Mesothelial cell of epicardium (in vitro differentiated cells): ENCODE results near the gene NAALADL2. TPM values are rescaled to one million over a fixed set of nuclear protein-coding genes. Genes with fewer than 3 reads are reported as not detected.

Source experiments
- DNase-seq, 2 experiments: peaks; one replicate each; pipeline ENCODE4 v3.0.0; 2021; ENCODE audit warnings: low spot score in 2 of 2; ENCODE audit not compliant: unreplicated experiment in 2 of 2
- H3K27ac Mint-ChIP-seq: 2 replicates; pipeline ENCODE4 v1.8.0; 2021; ENCODE audit warnings: mixed read lengths
- H3K27me3 Mint-ChIP-seq: 2 replicates; pipeline ENCODE4 v1.8.0; 2021; ENCODE audit warnings: low read depth, mixed read lengths
- H3K36me3 Mint-ChIP-seq: 2 replicates; pipeline ENCODE4 v1.8.0; 2021; ENCODE audit warnings: mixed read lengths
- H3K4me1 Mint-ChIP-seq: 2 replicates; pipeline ENCODE4 v1.8.0; 2021; ENCODE audit warnings: mixed read lengths
- H3K4me3 Mint-ChIP-seq: 2 replicates; pipeline ENCODE4 v1.8.0; 2021; ENCODE audit warnings: mild to moderate bottlenecking, moderate library complexity, mixed read lengths
- H3K9me3 Mint-ChIP-seq: 2 replicates; pipeline ENCODE4 v1.8.0; 2021; ENCODE audit warnings: mixed read lengths
- total RNA-seq: library from RNA; stranded (reverse); gene quantifications from 3 replicates; pipeline ENCODE4 v1.2.1, GENCODE V29; 2021
- TF ChIP-seq, protein P1 (sequence below): fragments of 200-600 bp; sonication (generic); IDR thresholded peaks from one replicate; pipeline ENCODE4 v1.5.0; 2021; ENCODE audit warnings: antibody characterized with exemption; ENCODE audit not compliant: unreplicated experiment

The NAALADL2 gene
- total RNA-seq, 1 donor from 2014 or later = 27.9 TPM

DNA sequence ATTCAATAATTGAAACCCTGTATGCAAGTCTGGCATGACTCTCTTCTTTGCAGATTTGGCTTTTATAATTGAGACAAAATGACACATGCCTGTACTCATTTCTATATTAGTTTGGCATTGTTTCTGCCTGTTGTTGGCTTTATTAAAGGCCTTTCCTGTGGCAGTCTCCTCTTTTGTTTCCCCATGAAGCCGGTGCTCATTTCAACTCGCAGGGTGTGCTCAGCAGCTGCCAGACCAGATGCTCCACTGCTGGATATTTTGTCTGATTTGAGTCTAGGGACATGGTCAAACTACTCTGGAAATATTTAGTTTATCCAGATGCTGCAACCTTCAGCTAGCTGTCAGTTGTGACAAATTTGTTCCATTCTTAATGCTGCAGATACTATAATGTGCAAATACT is 445.3 kb downstream of the NAALADL2 start:
- Mint-ChIP-seq H3K36me3 (peaks cover 14% of the 10 kb centered on the region), H3K4me1 (peaks cover 9% of the 10 kb centered on the region), H3K27me3 (no peaks in the 10 kb centered on the region), H3K9me3 (peaks cover 15% of the 10 kb centered on the region), H3K27ac (no peak overlapping the region), H3K4me3 (no peak overlapping the region)
- TF ChIP-seq, protein P1, sequence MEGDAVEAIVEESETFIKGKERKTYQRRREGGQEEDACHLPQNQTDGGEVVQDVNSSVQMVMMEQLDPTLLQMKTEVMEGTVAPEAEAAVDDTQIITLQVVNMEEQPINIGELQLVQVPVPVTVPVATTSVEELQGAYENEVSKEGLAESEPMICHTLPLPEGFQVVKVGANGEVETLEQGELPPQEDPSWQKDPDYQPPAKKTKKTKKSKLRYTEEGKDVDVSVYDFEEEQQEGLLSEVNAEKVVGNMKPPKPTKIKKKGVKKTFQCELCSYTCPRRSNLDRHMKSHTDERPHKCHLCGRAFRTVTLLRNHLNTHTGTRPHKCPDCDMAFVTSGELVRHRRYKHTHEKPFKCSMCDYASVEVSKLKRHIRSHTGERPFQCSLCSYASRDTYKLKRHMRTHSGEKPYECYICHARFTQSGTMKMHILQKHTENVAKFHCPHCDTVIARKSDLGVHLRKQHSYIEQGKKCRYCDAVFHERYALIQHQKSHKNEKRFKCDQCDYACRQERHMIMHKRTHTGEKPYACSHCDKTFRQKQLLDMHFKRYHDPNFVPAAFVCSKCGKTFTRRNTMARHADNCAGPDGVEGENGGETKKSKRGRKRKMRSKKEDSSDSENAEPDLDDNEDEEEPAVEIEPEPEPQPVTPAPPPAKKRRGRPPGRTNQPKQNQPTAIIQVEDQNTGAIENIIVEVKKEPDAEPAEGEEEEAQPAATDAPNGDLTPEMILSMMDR = no peak
- no peak for DNase-seq

GRCh38 chr3:175307642-175308041 is 448.5 kb downstream of the NAALADL2 start:
- H3K4me1 Mint-ChIP-seq = peaks cover 18% of the 10 kb centered on the region
- no peaks in the 10 kb centered on the region for H3K27me3 Mint-ChIP-seq
- H3K27ac Mint-ChIP-seq = no peak overlapping the region
- no peaks in the 10 kb centered on the region for H3K36me3 Mint-ChIP-seq
- no peaks in the 10 kb centered on the region for H3K9me3 Mint-ChIP-seq
- TF ChIP-seq, protein P1 = no peak
- no peak for DNase-seq
- H3K4me3 Mint-ChIP-seq = no peak overlapping the region

DNA sequence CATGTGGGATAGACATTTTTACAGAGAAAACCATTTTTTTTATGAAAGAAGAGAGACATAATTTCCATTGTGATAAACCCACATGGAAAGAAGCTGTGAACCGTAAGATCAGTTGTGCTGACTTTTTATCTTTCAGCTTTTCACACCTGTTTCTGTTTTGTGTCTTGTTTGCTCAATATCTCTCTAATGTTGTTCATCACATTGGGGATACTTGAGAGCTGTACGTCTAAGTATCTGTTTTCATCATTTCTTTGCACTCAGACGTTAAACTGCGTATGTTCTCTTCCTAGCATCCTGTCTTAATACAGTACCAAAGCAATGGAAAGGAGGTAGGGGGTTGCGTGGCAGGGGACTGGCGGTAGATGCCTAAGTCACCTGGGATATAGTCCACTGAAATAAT is 449.0 kb downstream of the NAALADL2 start:
- Mint-ChIP-seq H3K27me3 (no peaks in the 10 kb centered on the region), H3K9me3 (no peaks in the 10 kb centered on the region), H3K36me3 (no peaks in the 10 kb centered on the region), H3K4me3 (no peak overlapping the region), H3K4me1 (peaks cover 22% of the 10 kb centered on the region), H3K27ac (no peak overlapping the region)
- DNase-seq = no peak
- TF ChIP-seq, protein P1 = no peak

GRCh38 chr3:175310046-175310445 is 450.9 kb downstream of the NAALADL2 start:
- peaks cover 13% of the 10 kb centered on the region for H3K4me1 Mint-ChIP-seq

DNA sequence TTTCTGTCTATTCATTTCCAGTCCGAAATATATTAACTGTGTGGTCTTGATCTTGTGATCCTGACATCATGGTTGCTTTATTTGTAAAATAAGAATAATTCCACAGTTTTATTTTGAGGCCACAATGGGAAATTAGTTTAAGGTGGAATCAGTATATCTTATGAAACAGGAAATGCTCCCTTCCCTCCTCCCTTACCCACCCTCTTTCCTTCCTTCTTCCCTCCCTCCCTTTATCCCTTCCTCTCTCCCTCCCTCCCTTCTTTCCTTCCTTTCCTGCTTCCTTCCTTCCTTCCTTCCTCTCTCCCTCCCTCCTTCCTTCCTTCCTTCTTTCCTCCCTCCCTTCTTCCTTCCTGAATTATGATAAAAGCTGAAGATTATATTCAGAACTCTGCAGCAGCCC is 452.3 kb downstream of the NAALADL2 start:
- Mint-ChIP-seq H3K4me3 (no peak overlapping the region), H3K4me1 (peaks cover 13% of the 10 kb centered on the region), H3K27ac (peak overlapping the region; percentile 68), H3K27me3 (no peaks in the 10 kb centered on the region), H3K9me3 (peaks cover 4% of the 10 kb centered on the region), H3K36me3 (no peaks in the 10 kb centered on the region)
- no peak for DNase-seq
- TF ChIP-seq, protein P1 = no peak

More at GRCh38 chr3:175310046-175310445, 450.9 kb downstream of the NAALADL2 start:
- H3K4me3 Mint-ChIP-seq = no peak overlapping the region
- H3K27me3 Mint-ChIP-seq = no peaks in the 10 kb centered on the region
- TF ChIP-seq, protein P1 = no peak
- H3K9me3 Mint-ChIP-seq = peaks cover 4% of the 10 kb centered on the region
- no peak overlapping the region for H3K27ac Mint-ChIP-seq
- H3K36me3 Mint-ChIP-seq = no peaks in the 10 kb centered on the region
- DNase-seq = no peak

DNA sequence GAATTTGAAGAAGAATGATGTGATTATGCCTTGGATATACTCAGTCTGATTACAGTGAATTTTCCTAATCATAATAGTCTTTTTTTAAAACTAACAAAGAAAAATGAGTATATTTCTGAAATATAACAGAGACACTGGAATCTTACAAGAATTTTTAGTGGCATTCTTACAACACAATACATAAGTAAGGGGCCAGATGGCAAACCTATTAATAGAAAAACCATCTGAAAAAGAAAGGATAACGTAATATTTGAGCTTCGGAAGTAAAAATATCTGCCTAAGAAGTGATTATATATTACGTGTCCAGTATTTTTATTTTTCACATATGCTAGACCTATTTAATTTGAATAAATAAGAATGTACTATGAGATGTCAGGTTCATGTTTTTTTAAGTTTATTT is 452.8 kb downstream of the NAALADL2 start:
- TF ChIP-seq, protein P1 = no peak
- H3K27me3 Mint-ChIP-seq = no peaks in the 10 kb centered on the region
- peaks cover 13% of the 10 kb centered on the region for H3K4me1 Mint-ChIP-seq
- peak overlapping the region; percentile 68 for H3K27ac Mint-ChIP-seq
- no peak overlapping the region for H3K4me3 Mint-ChIP-seq
- DNase-seq = no peak
- H3K9me3 Mint-ChIP-seq = peaks cover 4% of the 10 kb centered on the region
- no peaks in the 10 kb centered on the region for H3K36me3 Mint-ChIP-seq
